Measurements from ENCODE around the gene PPT1. TPM values are rescaled to one million over a fixed set of nuclear protein-coding genes. Genes with fewer than 3 reads are reported as not detected.

PPT1 gene
- polyA plus RNA-seq, 2 of the 4 experiments (the other 2 are of a cell fraction) = 40.2 to 56.7 TPM

GRCh38 chr1:40059338-40059959 lies 37.6 kb downstream of the PPT1 start:
- ATAC-seq (0 out of 6 replicates have a peak, but pooled peaks of 1 of the 2 experiments have one; percentile 24), FAIRE-seq (no peak), DNase-seq (ENCODE audit: low read depth in 1 of 2, low spot score in 1 of 2) (peak in 1 of 2 experiments; percentile 11)
- no peaks in the 10 kb centered on the region for H3K9me3 ChIP-seq
- no peak overlapping the region for H3K4me2 ChIP-seq
- CTCF ChIA-PET = interaction anchor here (1.3 to 2.0 kb wide), 3 partner anchors 23 to 242 kb away, joined by 4 to 5 read pairs (median 4); no protein-coding TSS in a partner anchor
- H3K4me3 ChIP-seq = no peak overlapping the region
- TF ChIP-seq ZC3H11A (IDR thresholded peaks at IDR 0.05) (no peak), CEBPB (IDR thresholded peaks at IDR 0.05) (peak in 1 of 2 experiments; percentile 27; a peak in 1 of 4 replicates)
- H3K4me1 ChIP-seq = peaks cover 18% of the 10 kb centered on the region
- peak overlapping the region in 1 of 2 experiments; percentile 60; a peak in 2 of 6 replicates for H3K27ac ChIP-seq
- POLR2A ChIA-PET = no interaction called here
- WGBS (ENCODE audit: missing lambda C conversion rate) = 65% methylated on average over 4 of the region's 4 CpGs

- DNase-seq (ENCODE audit: low read depth in 1 of 2, low spot score in 1 of 2) (no peak), FAIRE-seq (no peak), ATAC-seq (no peak)
- H3K4me1 ChIP-seq = peaks cover 18% of the 10 kb centered on the region
- no peak overlapping the region for H3K4me3 ChIP-seq
- peak overlapping the region in 1 of 2 experiments; percentile 60; a peak in 1 of 6 replicates for H3K27ac ChIP-seq
- WGBS (ENCODE audit: missing lambda C conversion rate) = 85% methylated on average over 7 of the region's 7 CpGs
- H3K9me3 ChIP-seq = no peaks in the 10 kb centered on the region
- ChIA-PET CTCF (interaction anchor here (1.0 kb wide), 1 partner anchor 280 kb away, joined by 3 read pairs; no protein-coding TSS in a partner anchor), POLR2A (no interaction called here)
- TF ChIP-seq ZFP36 (IDR thresholded peaks at IDR 0.05; ENCODE audit: borderline replicate concordance, partially characterized antibody) (no peak), TFCP2L1 (CRISPR knock-in tag; IDR thresholded peaks at IDR 0.05) (no peak), PBX3 (IDR thresholded peaks at IDR 0.05) (no peak), HOXB5 (CRISPR knock-in tag; IDR thresholded peaks at IDR 0.05) (no peak), JUN (IDR thresholded peaks at IDR 0.05) (no peak), FOXS1 (CRISPR knock-in tag; IDR thresholded peaks at IDR 0.05) (no peak), BCL3 (IDR thresholded peaks at IDR 0.05) (no peak), SMC3 (IDR thresholded peaks at IDR 0.05) (no peak), RFX5 (IDR thresholded peaks at IDR 0.05) (no peak), JUNB (IDR thresholded peaks at IDR 0.05) (no peak), NFE2L2 (conservative IDR thresholded peaks at IDR 0.05; ENCODE audit: low read length) (no peak), NR3C1 (IDR thresholded peaks at IDR 0.05) (no peak), TP53 (CRISPR knock-in tag; IDR thresholded peaks at IDR 0.05) (no peak), ZSCAN20 (CRISPR knock-in tag; IDR thresholded peaks at IDR 0.05) (no peak), KDM1A (IDR thresholded peaks at IDR 0.05; ENCODE audit: low read depth) (no peak), USF2 (IDR thresholded peaks at IDR 0.05) (no peak), HMGXB4 (CRISPR knock-in tag; IDR thresholded peaks at IDR 0.05; ENCODE audit: borderline replicate concordance) (no peak), MAX (IDR thresholded peaks at IDR 0.05) (no peak)
- no peak overlapping the region for H3K4me2 ChIP-seq
Measured at GRCh38 chr1:40058453-40059337, 38.4 kb downstream of the PPT1 start.

Data from A549 (cell line).